Caco-2 (cell line): Measurements from ENCODE around the gene RFNG. TPM values are rescaled to one million over a fixed set of nuclear protein-coding genes. Genes with fewer than 3 reads are reported as not detected.

ENCODE experiments used
- BruUV-seq: library from RNA; stranded (reverse); fragments of 400-500 nt; replicated peaks from 2 replicates; lab custom pipeline; 2021; lab: Mats Ljungman, UMichigan
- CTCF ChIA-PET: fragments of 300-600 bp; sonication (Branson Sonifier 250); formaldehyde crosslinking; loops from one replicate; lab custom pipeline; 2022; ENCODE audit warnings: antibody characterized with exemption; lab: Charles Lee
- POLR2A ChIA-PET: fragments of 300-600 bp; sonication (Branson Sonifier 250); formaldehyde crosslinking; loops from one replicate; lab custom pipeline; 2022; ENCODE audit warnings: antibody characterized with exemption; lab: Charles Lee
- DNase-seq, 2 experiments: peaks; one replicate each; pipeline versions ENCODE4 v3.0.0 to v3.0.0-alpha.2; 2020 to 2022
- H3K27me3 ChIP-seq: replicated peaks from 2 replicates; pipeline ENCODE4 v1.6.0; 2011; ENCODE audit warnings: low read length; ENCODE audit not compliant: control insufficient read depth, insufficient read depth
- H3K36me3 ChIP-seq: 2 replicates; pipeline ENCODE4 v1.5.1; 2011; ENCODE audit warnings: low read length; ENCODE audit not compliant: control insufficient read depth, insufficient read depth
- H3K4me1 ChIP-seq: fragments of 250-450 bp; sonication (Bioruptor Pico); 2 replicates; pipeline ENCODE4 v1.5.1; 2020; ENCODE audit warnings: mild to moderate bottlenecking
- H3K4me3 ChIP-seq: 2 replicates; pipeline ENCODE4 v1.5.1; 2011; ENCODE audit warnings: low read depth, mild to moderate bottlenecking, control low read depth, low read length
- H3K9me3 ChIP-seq: fragments of 250-450 bp; sonication (Bioruptor Pico); 2 replicates; pipeline ENCODE4 v1.5.1; 2020; ENCODE audit warnings: mild to moderate bottlenecking, moderate library complexity
- H3K27ac Mint-ChIP-seq: one replicate; pipeline ENCODE4 v1.8.0; 2022; ENCODE audit warnings: mixed read lengths; ENCODE audit not compliant: unreplicated experiment
- H3K27me3 Mint-ChIP-seq: one replicate; pipeline ENCODE4 v1.8.0; 2022; ENCODE audit warnings: mixed read lengths; ENCODE audit not compliant: insufficient read depth, unreplicated experiment
- H3K36me3 Mint-ChIP-seq: one replicate; pipeline ENCODE4 v1.8.0; 2022; ENCODE audit warnings: mild to moderate bottlenecking, mixed read lengths; ENCODE audit not compliant: insufficient read depth, unreplicated experiment
- H3K4me1 Mint-ChIP-seq: one replicate; pipeline ENCODE4 v1.8.0; 2022; ENCODE audit warnings: low read depth, mixed read lengths; ENCODE audit not compliant: unreplicated experiment
- H3K4me3 Mint-ChIP-seq: one replicate; pipeline ENCODE4 v1.8.0; 2022; ENCODE audit warnings: mild to moderate bottlenecking, moderate library complexity, mixed read lengths; ENCODE audit not compliant: unreplicated experiment
- H3K9me3 Mint-ChIP-seq: one replicate; pipeline ENCODE4 v1.8.0; 2022; ENCODE audit warnings: mixed read lengths; ENCODE audit not compliant: unreplicated experiment
- CTCF ChIP-seq, 2 experiments: fragments of 200-600 bp in 1 of 2; IDR thresholded peaks; 1 replicate in 1 of 2; 2 replicates in 1 of 2; pipeline versions ENCODE4 v1.5.1 to v1.8.0; 2011 to 2022; ENCODE audit warnings: antibody characterized with exemption in 1 of 2, control low read depth in 1 of 2, inconsistent platforms in 1 of 2, low read depth in 1 of 2, low read length in 1 of 2, mild to moderate bottlenecking in 1 of 2, moderate library complexity in 1 of 2; ENCODE audit not compliant: insufficient read depth in 1 of 2, severe bottlenecking in 1 of 2, unreplicated experiment in 1 of 2
- intact Hi-C: fragments of 100-400 bp; cut with micrococcal nuclease; formaldehyde crosslinking; loops from one replicate; pipeline ENCODE4 v1.10.0; 2022; ENCODE audit not compliant: unreplicated experiment
- total RNA-seq: library from RNA; stranded (reverse); gene quantifications from 2 replicates; pipeline ENCODE4 v1.2.3, GENCODE V29; 2022

RFNG gene
- total RNA-seq, 1 experiment from 2014 or later: 35.5 TPM

- no peak for DNase-seq
- POLR2A ChIA-PET: interaction anchor here (0.6 kb wide), 1 partner anchor 29 kb away, joined by 5 read pairs; no protein-coding TSS in a partner anchor
- peaks cover 24% of the 10 kb centered on the region for H3K36me3 ChIP-seq
- no peaks in the 10 kb centered on the region for H3K4me1 Mint-ChIP-seq
- H3K27me3 ChIP-seq: no peaks in the 10 kb centered on the region
- no peak overlapping the region for H3K4me3 ChIP-seq
- no TSS peak for BruUV-seq
- H3K27me3 Mint-ChIP-seq: no peaks in the 10 kb centered on the region
- CTCF ChIA-PET: no interaction called here
- TF ChIP-seq CTCF (IDR thresholded peaks at IDR 0.05; ENCODE audit: insufficient read depth in 1 of 2, low read depth in 1 of 2, low read length in 1 of 2, severe bottlenecking in 1 of 2, unreplicated experiment in 1 of 2): no peak
- no peaks in the 10 kb centered on the region for H3K9me3 ChIP-seq
- peaks cover 11% of the 10 kb centered on the region for H3K4me1 ChIP-seq
- H3K27ac Mint-ChIP-seq: no peak overlapping the region
- H3K36me3 Mint-ChIP-seq: peaks cover 82% of the 10 kb centered on the region
- H3K4me3 Mint-ChIP-seq: no peak overlapping the region
- no peaks in the 10 kb centered on the region for H3K9me3 Mint-ChIP-seq
- intact Hi-C loops: no loop called here
Measured at GRCh38 chr17:82092995-82093751, 41.6 kb upstream of the RFNG start.

DNA sequence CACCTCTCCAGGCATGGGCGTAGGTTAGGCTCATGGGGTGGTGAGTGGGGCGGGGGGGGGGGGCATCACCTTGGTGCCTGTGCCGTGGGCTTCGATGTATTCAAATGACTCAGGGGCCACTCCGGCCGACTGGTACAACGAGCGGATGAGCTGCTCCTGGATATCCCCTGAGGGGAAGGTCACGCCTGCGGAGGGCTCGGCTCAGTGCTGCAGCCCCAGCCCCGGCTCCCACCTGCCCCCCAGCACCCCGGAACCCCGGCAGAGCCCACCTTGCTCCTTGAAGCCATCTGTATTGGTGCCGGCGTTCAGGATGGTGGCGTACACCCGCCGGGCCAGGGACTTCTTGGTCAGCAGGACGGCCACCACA is 41.0 kb upstream of the RFNG start:
- Histone ChIP-seq H3K36me3 (peaks cover 24% of the 10 kb centered on the region), H3K4me1 (peaks cover 11% of the 10 kb centered on the region), H3K9me3 (no peaks in the 10 kb centered on the region), H3K27me3 (no peaks in the 10 kb centered on the region), H3K4me3 (no peak overlapping the region)
- POLR2A ChIA-PET: interaction anchor here (0.6 kb wide), 1 partner anchor 29 kb away, joined by 5 read pairs; no protein-coding TSS in a partner anchor
- Mint-ChIP-seq H3K27ac (no peak overlapping the region), H3K4me3 (no peak overlapping the region), H3K27me3 (no peaks in the 10 kb centered on the region), H3K9me3 (no peaks in the 10 kb centered on the region), H3K36me3 (peaks cover 83% of the 10 kb centered on the region), H3K4me1 (no peaks in the 10 kb centered on the region)
- no peak for DNase-seq
- BruUV-seq: no TSS peak
- intact Hi-C loops: no loop called here
- CTCF ChIA-PET: no interaction called here
- no peak for TF ChIP-seq CTCF (IDR thresholded peaks at IDR 0.05; ENCODE audit: insufficient read depth in 1 of 2, low read depth in 1 of 2, low read length in 1 of 2, severe bottlenecking in 1 of 2, unreplicated experiment in 1 of 2)

- POLR2A ChIA-PET: no interaction called here
- Histone ChIP-seq H3K27me3 (no peaks in the 10 kb centered on the region), H3K4me3 (no peak overlapping the region), H3K4me1 (peaks cover 11% of the 10 kb centered on the region), H3K9me3 (no peaks in the 10 kb centered on the region), H3K36me3 (peaks cover 24% of the 10 kb centered on the region)
- peaks cover 82% of the 10 kb centered on the region for H3K36me3 Mint-ChIP-seq
- BruUV-seq: no TSS peak
- H3K4me1 Mint-ChIP-seq: no peaks in the 10 kb centered on the region
- no peak overlapping the region for H3K4me3 Mint-ChIP-seq
- intact Hi-C loops: no loop called here
- DNase-seq: no peak
- H3K27ac Mint-ChIP-seq: no peak overlapping the region
- H3K9me3 Mint-ChIP-seq: no peaks in the 10 kb centered on the region
- CTCF ChIA-PET: no interaction called here
- H3K27me3 Mint-ChIP-seq: no peaks in the 10 kb centered on the region
- no peak for TF ChIP-seq CTCF (IDR thresholded peaks at IDR 0.05; ENCODE audit: insufficient read depth in 1 of 2, low read depth in 1 of 2, low read length in 1 of 2, severe bottlenecking in 1 of 2, unreplicated experiment in 1 of 2)
Measured at GRCh38 chr17:82092094-82092586, 40.5 kb upstream of the RFNG start.
